IPS-18a (cell line): Measurements from ENCODE around the gene SIX1.

ENCODE experiments used
- H3K27ac ChIP-seq: one replicate; pipeline ENCODE4 v1.5.1; 2013; ENCODE audit warnings: low read length
- H3K27me3 ChIP-seq: one replicate; pipeline ENCODE4 v1.6.1; 2013; ENCODE audit warnings: mild to moderate bottlenecking, low read length; ENCODE audit not compliant: control insufficient read depth, insufficient read depth
- H3K36me3 ChIP-seq: one replicate; pipeline ENCODE4 v1.6.1; 2013; ENCODE audit warnings: low read depth, low read length; ENCODE audit not compliant: control insufficient read depth
- H3K4me1 ChIP-seq: one replicate; pipeline ENCODE4 v1.6.1; 2013; ENCODE audit warnings: low read depth, low read length; ENCODE audit not compliant: control insufficient read depth
- H3K4me3 ChIP-seq: one replicate; pipeline ENCODE4 v1.5.1; 2013; ENCODE audit warnings: low read length
- H3K9ac ChIP-seq: one replicate; pipeline ENCODE4 v1.6.1; 2013; ENCODE audit warnings: mild to moderate bottlenecking, low read length, moderate library complexity
- H3K9me3 ChIP-seq: one replicate; pipeline ENCODE4 v1.6.1; 2013; ENCODE audit warnings: low read depth, low read length; ENCODE audit not compliant: control insufficient read depth

The SIX1 gene

DNA sequence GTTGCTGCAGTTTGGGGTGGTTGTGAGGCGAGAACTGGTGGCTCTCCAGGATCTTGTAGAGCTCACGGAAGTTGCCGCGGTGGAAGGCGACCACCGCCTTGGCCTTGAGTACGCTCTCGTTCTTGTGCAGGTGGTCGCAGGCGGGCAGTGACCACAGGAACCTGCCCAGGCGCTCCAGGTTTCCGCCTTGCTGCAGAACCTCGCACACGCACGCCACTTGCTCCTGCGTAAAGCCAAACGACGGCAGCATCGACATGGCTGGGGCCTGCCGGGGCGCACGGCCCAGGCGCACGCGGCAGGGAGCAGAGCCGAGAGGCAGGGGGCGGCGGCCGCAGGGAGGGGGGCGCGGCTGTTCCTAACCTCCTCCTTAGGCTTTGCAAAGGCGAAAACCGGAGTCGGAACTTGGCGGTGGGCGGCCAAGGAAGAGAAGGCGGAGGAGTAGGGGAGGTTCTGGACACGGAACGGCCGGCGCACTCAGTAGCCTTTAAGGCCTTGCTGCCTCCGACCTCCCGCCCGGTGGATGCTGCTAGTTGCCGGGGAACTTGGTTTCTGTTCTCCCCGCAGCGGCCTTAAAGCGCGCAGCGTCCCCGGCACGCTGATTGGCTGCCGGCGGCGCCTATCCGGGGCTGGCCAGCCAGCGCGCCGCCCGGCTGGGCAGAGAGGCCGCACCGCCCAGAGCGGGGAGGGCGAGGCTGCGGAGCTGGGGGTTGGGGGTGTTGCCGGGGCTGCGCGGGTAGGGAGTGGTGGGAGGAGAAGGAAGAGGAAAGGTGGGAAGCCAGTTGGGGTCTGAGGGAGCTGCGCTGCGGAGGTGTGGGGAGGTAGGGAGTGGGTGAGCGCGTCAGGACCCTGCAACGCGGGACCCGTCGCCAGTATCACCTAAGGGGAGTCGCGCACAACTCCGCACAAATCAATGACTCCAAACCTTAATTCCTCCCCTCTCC is at the start of gene SIX1:
Gene SIX1, minus strand, starts transcription at position 544 of the 941 bp plus-strand sequence. Its CDS starts 288 bp downstream, at position 256.
- Histone ChIP-seq H3K9me3 (no peaks in the 10 kb centered on the region), H3K4me1 (peaks cover 45% of the 10 kb centered on the region), H3K9ac (no peak within 1 kb of the TSS), H3K36me3 (no peaks in the 10 kb centered on the region), H3K4me3 (peak within 1 kb of the TSS; percentile 44), H3K27ac (no peak within 1 kb of the TSS), H3K27me3 (peaks cover 100% of the 10 kb centered on the region)

DNA sequence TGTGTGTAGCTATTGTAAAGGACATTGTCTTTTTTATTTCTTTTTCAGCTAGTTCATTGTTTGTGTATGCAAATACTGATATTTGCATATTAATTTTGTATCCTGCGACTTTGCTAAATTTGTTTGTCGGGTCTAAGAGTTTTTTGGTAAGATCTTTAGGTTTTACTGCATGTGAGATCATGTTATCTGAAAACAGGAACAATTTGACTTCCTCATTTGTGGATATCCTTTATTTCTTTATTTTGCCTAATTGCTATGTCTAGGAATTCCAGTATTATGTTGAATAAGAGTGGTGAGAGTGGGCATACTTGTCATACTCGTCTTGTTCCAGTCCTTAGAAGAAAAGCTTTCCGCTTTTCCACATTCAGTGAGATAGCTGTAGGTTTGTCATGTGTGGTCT is 46.0 kb upstream of the SIX1 start:
- Histone ChIP-seq H3K4me1 (no peaks in the 10 kb centered on the region), H3K27me3 (no peaks in the 10 kb centered on the region), H3K9me3 (no peaks in the 10 kb centered on the region), H3K9ac (no peak overlapping the region), H3K4me3 (no peak overlapping the region), H3K36me3 (no peaks in the 10 kb centered on the region), H3K27ac (no peak overlapping the region)

DNA sequence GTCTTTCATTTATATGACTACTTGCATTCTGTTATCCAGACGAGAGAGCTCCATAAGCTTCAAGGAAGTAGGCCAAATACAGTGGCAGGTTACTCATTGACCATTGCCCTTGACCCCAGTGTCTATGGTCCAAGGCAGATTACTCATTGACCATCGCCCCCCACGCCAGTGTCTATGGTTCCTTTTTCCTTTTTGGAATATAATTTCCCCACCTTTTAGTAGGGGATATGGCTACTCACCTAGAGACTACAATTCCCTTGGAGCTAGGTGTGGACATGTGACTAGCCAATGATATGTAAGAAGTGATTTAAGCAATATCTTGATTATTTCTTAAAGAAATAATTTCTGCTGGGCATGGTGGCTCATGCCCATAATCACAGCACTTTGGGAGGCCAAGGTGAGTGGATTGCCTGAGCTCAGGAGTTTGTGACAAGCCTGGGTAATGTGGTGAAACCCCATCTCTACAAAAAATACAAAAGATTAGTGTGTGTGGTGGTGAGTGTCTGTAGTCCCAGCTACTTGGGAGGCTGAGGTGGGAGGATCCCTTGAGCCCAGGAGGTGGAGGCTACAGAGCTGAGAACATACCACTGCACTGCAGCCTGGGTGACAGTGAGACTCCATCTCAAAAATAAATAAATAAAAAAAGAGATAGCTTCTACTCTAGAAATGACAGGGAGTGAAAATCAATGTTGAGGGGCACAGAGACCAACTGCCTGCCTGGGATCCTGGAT is 42.3 kb upstream of the SIX1 start:
- H3K4me3 ChIP-seq: no peak overlapping the region
- H3K27me3 ChIP-seq: no peaks in the 10 kb centered on the region
- H3K9me3 ChIP-seq: no peaks in the 10 kb centered on the region
- no peak overlapping the region for H3K9ac ChIP-seq
- no peaks in the 10 kb centered on the region for H3K36me3 ChIP-seq
- H3K27ac ChIP-seq: no peak overlapping the region
- no peaks in the 10 kb centered on the region for H3K4me1 ChIP-seq

DNA sequence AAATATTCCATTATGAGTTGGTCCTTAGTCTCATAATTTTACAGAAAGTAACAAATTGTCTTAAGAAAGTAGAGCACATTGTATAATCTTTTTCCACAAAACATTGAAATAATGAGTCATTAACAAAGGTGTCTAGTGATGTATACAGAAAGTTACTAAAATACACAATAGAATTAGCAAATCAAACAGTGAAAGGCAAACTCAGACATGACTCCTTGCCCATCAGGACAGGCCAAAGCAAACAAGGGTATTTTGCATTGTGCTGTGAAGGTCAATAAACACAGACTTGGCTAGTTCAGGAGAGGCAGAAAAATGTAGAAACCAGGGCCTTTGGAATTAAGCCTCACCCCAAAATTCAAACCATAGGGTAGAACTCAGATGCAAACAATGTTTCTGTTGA is 37.6 kb upstream of the SIX1 start:
- no peaks in the 10 kb centered on the region for H3K27me3 ChIP-seq
- no peaks in the 10 kb centered on the region for H3K9me3 ChIP-seq
- no peak overlapping the region for H3K27ac ChIP-seq
- no peaks in the 10 kb centered on the region for H3K4me1 ChIP-seq
- H3K9ac ChIP-seq: no peak overlapping the region
- H3K36me3 ChIP-seq: no peaks in the 10 kb centered on the region
- H3K4me3 ChIP-seq: no peak overlapping the region

DNA sequence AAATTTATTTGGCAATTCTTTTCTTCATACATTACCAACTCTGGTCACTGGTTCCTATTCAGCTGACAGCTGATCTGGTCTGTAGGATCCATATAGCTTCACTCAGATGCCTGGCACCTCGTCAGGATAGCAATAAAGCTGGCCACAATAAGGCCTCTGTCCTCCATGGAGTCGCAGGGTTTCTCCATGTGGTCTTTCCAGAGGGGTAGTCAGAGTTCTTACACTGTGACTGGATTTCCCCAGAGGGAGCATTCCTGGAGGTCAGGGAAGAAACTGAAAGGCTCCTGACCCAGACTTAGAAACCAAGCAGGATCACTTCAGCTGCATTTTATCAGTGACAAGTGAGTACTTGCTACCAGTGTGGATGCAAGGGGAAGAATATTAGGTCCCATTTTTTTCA is 34.9 kb upstream of the SIX1 start:
- Histone ChIP-seq H3K9me3 (no peaks in the 10 kb centered on the region), H3K9ac (no peak overlapping the region), H3K4me3 (no peak overlapping the region), H3K27me3 (no peaks in the 10 kb centered on the region), H3K27ac (no peak overlapping the region), H3K4me1 (peaks cover 9% of the 10 kb centered on the region), H3K36me3 (no peaks in the 10 kb centered on the region)

DNA sequence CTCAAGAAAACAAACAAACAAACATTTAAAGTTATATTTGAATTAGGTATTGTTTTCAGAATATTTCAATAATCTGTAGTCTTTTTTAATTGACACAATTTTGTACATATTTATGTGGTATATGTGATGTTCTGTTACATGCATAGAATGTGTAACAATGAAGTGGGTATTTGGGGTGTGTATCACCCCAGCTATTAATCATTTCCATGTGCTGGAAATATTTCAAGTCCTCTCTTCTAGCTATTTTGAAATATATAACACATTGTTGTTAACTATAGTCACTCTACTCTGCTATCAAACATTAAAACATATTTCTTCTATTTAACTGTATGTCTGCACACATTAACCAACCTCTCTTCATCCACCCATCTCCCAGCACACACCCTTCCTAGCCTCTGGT is 32.0 kb upstream of the SIX1 start:
- H3K4me1 ChIP-seq: peaks cover 14% of the 10 kb centered on the region
- no peak overlapping the region for H3K27ac ChIP-seq
- no peaks in the 10 kb centered on the region for H3K36me3 ChIP-seq
- H3K4me3 ChIP-seq: no peak overlapping the region
- H3K27me3 ChIP-seq: no peaks in the 10 kb centered on the region
- H3K9ac ChIP-seq: no peak overlapping the region
- H3K9me3 ChIP-seq: no peaks in the 10 kb centered on the region

DNA sequence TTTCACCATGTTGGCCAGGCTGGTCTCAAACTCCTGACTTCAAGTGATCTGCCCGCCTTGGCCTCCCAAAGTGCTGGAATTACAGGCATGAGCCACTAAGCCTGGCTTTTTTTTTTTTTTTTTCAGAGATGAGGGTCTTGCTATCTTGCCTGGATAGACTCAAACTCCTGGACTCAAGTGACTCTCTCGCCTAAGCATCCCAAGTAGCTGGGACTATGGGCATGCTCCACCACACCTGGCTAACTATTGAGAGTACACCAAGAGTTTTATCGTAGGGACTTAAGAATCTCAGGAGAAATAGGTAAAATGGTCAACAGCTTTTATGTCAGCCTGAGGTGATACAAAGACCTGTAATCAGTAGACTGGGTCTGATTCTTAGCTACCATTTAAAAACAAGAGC is 31.2 kb upstream of the SIX1 start:
- H3K9ac ChIP-seq: no peak overlapping the region
- H3K9me3 ChIP-seq: no peaks in the 10 kb centered on the region
- no peak overlapping the region for H3K27ac ChIP-seq
- no peak overlapping the region for H3K4me3 ChIP-seq
- H3K4me1 ChIP-seq: peaks cover 14% of the 10 kb centered on the region
- no peaks in the 10 kb centered on the region for H3K36me3 ChIP-seq
- H3K27me3 ChIP-seq: no peaks in the 10 kb centered on the region

DNA sequence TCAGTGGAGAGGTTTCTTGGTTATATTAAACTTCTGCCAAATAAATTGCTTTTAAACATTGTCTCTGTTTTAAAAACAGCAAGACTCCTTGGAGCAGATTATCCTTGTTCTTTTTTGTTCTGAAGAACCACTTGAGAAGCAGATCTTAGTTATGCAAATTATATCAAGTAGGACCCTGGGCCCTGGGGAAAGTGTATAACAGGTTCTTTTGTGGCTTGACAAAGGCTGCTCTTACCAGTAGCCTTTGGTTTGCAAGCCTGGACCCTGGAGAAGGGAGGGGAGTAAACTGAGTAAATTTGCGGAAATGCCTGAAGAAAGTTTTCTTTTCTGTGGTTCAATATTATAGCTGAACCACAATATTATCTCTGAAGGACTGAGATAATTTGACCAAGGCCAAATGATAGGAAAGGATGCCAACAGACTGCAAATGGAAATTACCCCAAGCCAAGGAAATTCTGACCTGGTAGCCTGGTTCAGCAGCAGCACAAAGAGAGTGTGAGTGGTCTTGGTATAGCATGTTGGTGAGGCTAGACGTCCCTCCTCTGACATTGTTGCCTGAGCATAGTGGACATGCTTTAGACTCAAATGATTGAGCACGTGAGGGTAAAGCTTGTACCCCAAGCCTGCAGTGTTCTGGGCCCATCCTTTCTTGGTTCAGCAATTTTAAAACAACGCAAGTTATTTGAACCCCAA is 30.4 kb upstream of the SIX1 start:
- no peak overlapping the region for H3K27ac ChIP-seq
- H3K9me3 ChIP-seq: no peaks in the 10 kb centered on the region
- H3K4me3 ChIP-seq: no peak overlapping the region
- peaks cover 14% of the 10 kb centered on the region for H3K4me1 ChIP-seq
- no peak overlapping the region for H3K9ac ChIP-seq
- H3K36me3 ChIP-seq: no peaks in the 10 kb centered on the region
- no peaks in the 10 kb centered on the region for H3K27me3 ChIP-seq

DNA sequence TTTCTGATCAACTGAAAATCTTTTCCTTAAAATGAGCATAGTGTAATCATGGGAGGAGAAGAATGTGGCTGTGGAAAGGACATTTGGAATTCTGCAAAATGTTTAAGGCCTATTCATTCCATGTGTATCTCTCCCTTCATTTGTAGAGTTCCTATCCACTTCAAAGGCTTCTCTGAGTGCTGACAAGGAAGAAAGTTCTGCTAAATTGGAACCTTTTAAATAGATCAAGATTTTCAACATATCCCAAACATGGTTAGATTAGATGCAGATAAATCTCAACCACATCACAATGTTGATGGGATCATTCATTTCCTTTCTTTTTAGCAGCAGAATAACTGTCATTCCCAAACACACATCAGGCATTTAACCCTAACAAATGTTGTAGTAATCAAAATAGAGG is 28.4 kb upstream of the SIX1 start:
- no peaks in the 10 kb centered on the region for H3K36me3 ChIP-seq
- no peaks in the 10 kb centered on the region for H3K27me3 ChIP-seq
- no peak overlapping the region for H3K4me3 ChIP-seq
- no peaks in the 10 kb centered on the region for H3K9me3 ChIP-seq
- no peak overlapping the region for H3K27ac ChIP-seq
- H3K9ac ChIP-seq: no peak overlapping the region
- H3K4me1 ChIP-seq: peaks cover 14% of the 10 kb centered on the region

DNA sequence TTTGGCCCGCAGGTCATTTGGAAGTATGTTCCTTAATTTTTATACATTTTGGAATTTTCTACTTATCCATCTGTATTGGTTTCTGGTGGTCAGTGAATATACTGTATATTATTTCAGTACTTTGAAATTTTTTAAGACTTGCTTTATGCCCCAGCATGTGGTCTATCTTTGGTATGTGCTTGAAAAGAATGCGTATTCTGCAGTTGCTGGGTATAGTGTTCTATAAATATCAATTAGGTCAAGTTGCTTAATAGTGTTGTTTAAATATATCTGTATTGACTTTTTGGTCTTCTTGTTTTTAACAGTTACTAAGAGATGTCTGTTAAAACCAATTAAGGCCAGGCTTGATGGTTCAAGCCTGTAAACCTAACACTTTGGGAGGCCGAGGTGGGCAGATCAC is 21.7 kb upstream of the SIX1 start:
- H3K27me3 ChIP-seq: no peaks in the 10 kb centered on the region
- H3K27ac ChIP-seq: no peak overlapping the region
- H3K9me3 ChIP-seq: no peaks in the 10 kb centered on the region
- no peak overlapping the region for H3K4me3 ChIP-seq
- H3K36me3 ChIP-seq: no peaks in the 10 kb centered on the region
- no peak overlapping the region for H3K9ac ChIP-seq
- no peaks in the 10 kb centered on the region for H3K4me1 ChIP-seq

DNA sequence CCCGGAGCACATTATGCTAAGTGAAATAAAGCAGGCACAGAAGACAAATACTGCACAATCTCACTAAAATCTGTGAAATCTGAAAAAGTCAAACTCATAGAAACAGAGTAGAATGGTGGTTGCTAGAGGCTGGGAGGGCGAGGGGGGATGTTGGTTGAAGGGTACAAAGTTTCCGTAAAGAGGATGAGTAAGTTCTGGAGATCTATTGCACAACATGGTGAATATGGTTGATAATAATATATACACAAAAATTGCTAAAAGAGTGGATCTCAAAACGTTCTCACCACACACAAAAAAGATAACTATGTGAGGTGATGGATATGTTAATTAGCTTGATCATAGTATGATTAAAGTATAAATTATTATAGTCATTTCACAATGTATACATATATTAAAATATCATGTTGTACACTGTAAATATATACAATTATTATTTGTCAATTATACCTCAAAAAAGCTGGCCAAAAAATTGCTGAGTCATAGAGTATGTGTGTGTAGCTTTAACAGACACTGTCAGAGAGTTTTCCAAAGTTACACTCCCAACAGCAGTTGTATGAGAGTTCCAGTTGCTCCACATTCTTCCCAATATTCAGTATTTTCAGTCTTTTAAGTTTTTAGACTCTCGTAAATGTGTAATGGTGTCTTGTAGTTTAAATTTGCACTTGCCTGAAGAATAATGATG is 19.3 kb upstream of the SIX1 start:
- no peak overlapping the region for H3K9ac ChIP-seq
- no peaks in the 10 kb centered on the region for H3K4me1 ChIP-seq
- no peaks in the 10 kb centered on the region for H3K36me3 ChIP-seq
- H3K27ac ChIP-seq: no peak overlapping the region
- no peaks in the 10 kb centered on the region for H3K27me3 ChIP-seq
- no peaks in the 10 kb centered on the region for H3K9me3 ChIP-seq
- H3K4me3 ChIP-seq: no peak overlapping the region
